T-cell (primary cell): ENCODE results near the gene SPAG9. TPM values are rescaled to one million over a fixed set of nuclear protein-coding genes. Genes with fewer than 3 reads are reported as not detected.
A peak's percentile ranks its signal among the peaks of the same experiment; 100 is the strongest.

Source experiments
- ATAC-seq, 4 experiments: fragments of 200-7000 bp in 3 of 4; fragments of 150-1000 bp in 1 of 4; cut with Tn5 transposase; replicated peaks in 1 of 4; 1 replicate in 3 of 4; 2 replicates in 1 of 4; pipeline ENCODE4 v1.10.0; 2021; ENCODE audit warnings: moderate library complexity in 3 of 4, mild to moderate bottlenecking in 2 of 4, moderate number of reproducible peaks in 1 of 4
- CTCF ChIA-PET, 2 donors: fragments of 300-600 bp; sonication (Branson Sonifier 250); formaldehyde crosslinking; loops; one replicate each; lab custom pipeline; 2022; ENCODE audit warnings: antibody characterized with exemption in 2 of 2; lab: Charles Lee
- POLR2A ChIA-PET, 2 donors: fragments of 300-600 bp; sonication (Branson Sonifier 250); formaldehyde crosslinking; loops; one replicate each; lab custom pipeline; 2022; ENCODE audit warnings: antibody characterized with exemption in 2 of 2; lab: Charles Lee
- DNase-seq, 35 experiments: peaks; one replicate each; pipeline versions ENCODE4 v3.0.0 to v3.0.0-alpha.2; 2013 to 2023
- H3K27ac ChIP-seq: one replicate; pipeline ENCODE4 v1.5.1; 2013; ENCODE audit warnings: low read length
- H3K27me3 ChIP-seq, 2 experiments: replicated peaks in 1 of 2; 1 replicate in 1 of 2; 2 replicates in 1 of 2; pipeline versions ENCODE4 v1.6.1 to v1.7.0; 2013; ENCODE audit warnings: low read length in 1 of 2, mixed read lengths in 1 of 2; ENCODE audit not compliant: control insufficient read depth in 2 of 2, insufficient read depth in 2 of 2; ENCODE audit errors: extremely low read depth in 1 of 2
- H3K36me3 ChIP-seq, 2 donors: 1 replicate in 1 of 2; 2 replicates in 1 of 2; pipeline versions ENCODE4 v1.6.1 to v1.7.0; 2013; ENCODE audit warnings: low read length in 1 of 2; ENCODE audit not compliant: control insufficient read depth in 2 of 2, insufficient read depth in 1 of 2; ENCODE audit errors: extremely low read depth in 1 of 2
- H3K4me1 ChIP-seq, 2 experiments: 1 replicate in 1 of 2; 2 replicates in 1 of 2; pipeline versions ENCODE4 v1.6.1 to v1.7.0; 2013; ENCODE audit warnings: low read length in 2 of 2, mixed read lengths in 1 of 2; ENCODE audit not compliant: insufficient read depth in 2 of 2, control insufficient read depth in 1 of 2; ENCODE audit errors: extremely low read depth in 1 of 2
- H3K4me3 ChIP-seq, 2 donors: 1 replicate in 1 of 2; 2 replicates in 1 of 2; pipeline versions ENCODE4 v1.5.1 to v1.7.0; 2013; ENCODE audit warnings: mild to moderate bottlenecking in 2 of 2, low read length in 1 of 2, moderate library complexity in 1 of 2; ENCODE audit not compliant: control insufficient read depth in 1 of 2; ENCODE audit errors: extremely low read depth in 1 of 2
- H3K9me3 ChIP-seq: 2 replicates; pipeline ENCODE4 v1.7.0; 2013
- H3K27ac Mint-ChIP-seq, 2 donors: one replicate each; pipeline ENCODE4 v1.8.0; 2020 to 2021; ENCODE audit warnings: mild to moderate bottlenecking in 2 of 2, mixed read lengths in 2 of 2
- H3K27me3 Mint-ChIP-seq, 2 donors: one replicate each; pipeline ENCODE4 v1.8.0; 2021 to 2022; ENCODE audit warnings: mixed read lengths in 2 of 2
- H3K36me3 Mint-ChIP-seq: one replicate; pipeline ENCODE4 v1.8.0; 2021; ENCODE audit warnings: mixed read lengths
- H3K4me1 Mint-ChIP-seq, 3 donors: one replicate each; pipeline ENCODE4 v1.8.0; 2020 to 2022; ENCODE audit warnings: mixed read lengths in 3 of 3, mild to moderate bottlenecking in 1 of 3
- H3K4me3 Mint-ChIP-seq, 3 donors: one replicate each; pipeline ENCODE4 v1.8.0; 2020 to 2022; ENCODE audit warnings: mild to moderate bottlenecking in 3 of 3, mixed read lengths in 3 of 3, moderate library complexity in 3 of 3
- H3K9me3 Mint-ChIP-seq, 3 donors: one replicate each; pipeline ENCODE4 v1.8.0; 2020 to 2022; ENCODE audit warnings: mixed read lengths in 3 of 3
- WGBS: methylation state at CpG from one replicate; pipeline ENCODE4 v1.1.5; 2013; ENCODE audit warnings: missing lambda C conversion rate; ENCODE audit not compliant: insufficient coverage; 5-methylcytosine and 5-hydroxymethylcytosine counted together
- total RNA-seq, 35 experiments: library from RNA in 6 of 35; stranded (reverse) in 6 of 35; fragments of 120-200 nt in 1 of 35; gene quantifications; one replicate each; pipeline versions ENCODE4 v1.2.1 to v1.2.4 and lab custom pipeline; 2013 to 2026

The SPAG9 gene
- total RNA-seq, 5 donors from 2014 or later (not counting 1 experiment from before 2014, with no cell fraction given) = 48.9 to 61.8 (median 51.9) TPM

GRCh38 chr17:51165680-51166197 is 45.1 kb upstream of the SPAG9 start:
- H3K36me3 ChIP-seq = peaks cover 9 to 18% of the 10 kb centered on the region in 2 donors
- DNase-seq (peak in 13 of 35 experiments; percentile 2 to 36 (median 9)), ATAC-seq (peak; percentile 2 to 22 (median 12))
- H3K27ac ChIP-seq = peak overlapping the region; percentile 72
- Mint-ChIP-seq H3K36me3 (peaks cover 31% of the 10 kb centered on the region), H3K4me3 (peak overlapping the region; percentile 89 to 96 (median 91)), H3K27ac (peak overlapping the region; percentile 94 to 96), H3K9me3 (no peaks in the 10 kb centered on the region), H3K27me3 (no peaks in the 10 kb centered on the region), H3K4me1 (peaks cover 18 to 29% (median 19%) of the 10 kb centered on the region in 3 donors)
- peak overlapping the region; percentile 47 to 91 for H3K4me3 ChIP-seq
- CTCF ChIA-PET = interaction anchor here in 1 of 2 donors (1.3 kb wide), 2 partner anchors 9 to 12 kb away, joined by 4 to 5 read pairs; partner anchors contain the start of gene NME1
- POLR2A ChIA-PET = no interaction called here
- no peaks in the 10 kb centered on the region for H3K27me3 ChIP-seq
- no peaks in the 10 kb centered on the region for H3K9me3 ChIP-seq
- H3K4me1 ChIP-seq = peaks cover 0 to 20% of the 10 kb centered on the region in 2 experiments
- 28% methylated on average over 21 of the region's 21 CpGs for WGBS

- Histone ChIP-seq H3K27me3 (no peaks in the 10 kb centered on the region), H3K9me3 (no peaks in the 10 kb centered on the region), H3K36me3 (peaks cover 3 to 18% of the 10 kb centered on the region in 2 donors), H3K4me3 (no peak overlapping the region), H3K4me1 (peaks cover 0 to 20% of the 10 kb centered on the region in 2 experiments), H3K27ac (peak overlapping the region; percentile 72)
- no peak for ATAC-seq
- H3K4me1 Mint-ChIP-seq = peaks cover 18 to 29% (median 19%) of the 10 kb centered on the region in 3 donors
- whole genome bisulfite sequencing = 92% methylated on average over 15 of the region's 16 CpGs
- H3K27me3 Mint-ChIP-seq = no peaks in the 10 kb centered on the region
- H3K9me3 Mint-ChIP-seq = no peaks in the 10 kb centered on the region
- CTCF ChIA-PET = interaction anchor here in 1 of 2 donors (0.9 to 1.3 kb wide), 2 partner anchors 12 to 165 kb away, joined by 3 to 4 read pairs; partner anchors contain the start of gene NME1
- peak overlapping the region; percentile 89 to 96 (median 91) for H3K4me3 Mint-ChIP-seq
- no peak for DNase-seq
- POLR2A ChIA-PET = interaction anchor here in 1 of 2 donors (0.6 kb wide), 1 partner anchor 1413 kb away, joined by 4 read pairs; no protein-coding TSS in a partner anchor
- H3K27ac Mint-ChIP-seq = peak overlapping the region; percentile 94 to 96
- peaks cover 32% of the 10 kb centered on the region for H3K36me3 Mint-ChIP-seq
Observed at GRCh38 chr17:51164911-51165679, 44.4 kb upstream of the SPAG9 start.

GRCh38 chr17:51161541-51161940 is 40.9 kb upstream of the SPAG9 start:
- DNase-seq (no peak), ATAC-seq (no peak)
- Histone ChIP-seq H3K4me3 (no peak overlapping the region), H3K27me3 (no peaks in the 10 kb centered on the region), H3K36me3 (peaks cover 0 to 22% of the 10 kb centered on the region in 2 donors), H3K27ac (no peak overlapping the region), H3K9me3 (no peaks in the 10 kb centered on the region), H3K4me1 (peaks cover 0 to 8% of the 10 kb centered on the region in 2 experiments)
- CTCF ChIA-PET = no interaction called here
- Mint-ChIP-seq H3K27ac (no peak overlapping the region), H3K4me3 (no peak overlapping the region), H3K27me3 (no peaks in the 10 kb centered on the region), H3K9me3 (no peaks in the 10 kb centered on the region), H3K36me3 (peaks cover 29% of the 10 kb centered on the region), H3K4me1 (peaks cover 6 to 14% (median 9%) of the 10 kb centered on the region in 3 donors)
- POLR2A ChIA-PET = interaction anchor here in 1 of 2 donors (0.7 kb wide), 1 partner anchor 17 kb away, joined by 6 read pairs; no protein-coding TSS in a partner anchor
- WGBS = no CpG with 5 or more reads among the region's 3 CpGs

- DNase-seq (no peak), ATAC-seq (no peak)
- Mint-ChIP-seq H3K36me3 (peaks cover 29% of the 10 kb centered on the region), H3K4me1 (peaks cover 5 to 7% (median 5%) of the 10 kb centered on the region in 3 donors), H3K9me3 (no peaks in the 10 kb centered on the region), H3K4me3 (no peak overlapping the region), H3K27me3 (no peaks in the 10 kb centered on the region), H3K27ac (no peak overlapping the region)
- 96% methylated on average over 2 of the region's 3 CpGs for WGBS
- CTCF ChIA-PET = no interaction called here
- no peak overlapping the region for H3K4me3 ChIP-seq
- H3K4me1 ChIP-seq = peaks cover under 1 to 5% of the 10 kb centered on the region in 2 experiments
- H3K36me3 ChIP-seq = peaks cover 0 to 24% of the 10 kb centered on the region in 2 donors
- H3K9me3 ChIP-seq = no peaks in the 10 kb centered on the region
- no peaks in the 10 kb centered on the region for H3K27me3 ChIP-seq
- POLR2A ChIA-PET = interaction anchor here in 1 of 2 donors (0.5 kb wide), 1 partner anchor 21 kb away, joined by 6 read pairs; no protein-coding TSS in a partner anchor
- no peak overlapping the region for H3K27ac ChIP-seq
Observed at GRCh38 chr17:51159604-51160003, 38.9 kb upstream of the SPAG9 start.

GRCh38 chr17:51155416-51155815 is 34.7 kb upstream of the SPAG9 start:
- Mint-ChIP-seq H3K4me1 (peaks cover 5 to 7% (median 5%) of the 10 kb centered on the region in 3 donors), H3K27me3 (no peaks in the 10 kb centered on the region), H3K36me3 (peaks cover 14% of the 10 kb centered on the region), H3K9me3 (no peaks in the 10 kb centered on the region), H3K4me3 (peak overlapping the region in 1 of 3 donors; percentile 13), H3K27ac (peak overlapping the region in 1 of 2 donors; percentile 6)
- Histone ChIP-seq H3K4me1 (peaks cover 11 to 21% of the 10 kb centered on the region in 2 experiments), H3K4me3 (no peak overlapping the region), H3K9me3 (no peaks in the 10 kb centered on the region), H3K27ac (no peak overlapping the region), H3K36me3 (peaks cover 0 to 14% of the 10 kb centered on the region in 2 donors), H3K27me3 (no peaks in the 10 kb centered on the region)
- no CpG with 5 or more reads among the region's 8 CpGs for WGBS
- ChIA-PET POLR2A (no interaction called here), CTCF (no interaction called here)
- no peak for ATAC-seq
- DNase-seq = no peak

GRCh38 chr17:51154176-51154575 is 33.5 kb upstream of the SPAG9 start:
- Histone ChIP-seq H3K27me3 (no peaks in the 10 kb centered on the region), H3K4me1 (peaks cover 11 to 21% of the 10 kb centered on the region in 2 experiments), H3K4me3 (peak overlapping the region; percentile 87 to 90), H3K27ac (no peak overlapping the region), H3K9me3 (no peaks in the 10 kb centered on the region), H3K36me3 (peaks cover 0 to 9% of the 10 kb centered on the region in 2 donors)
- Mint-ChIP-seq H3K36me3 (peaks cover 6% of the 10 kb centered on the region), H3K4me3 (no peak overlapping the region), H3K4me1 (peaks cover 5 to 7% (median 5%) of the 10 kb centered on the region in 3 donors), H3K9me3 (no peaks in the 10 kb centered on the region), H3K27me3 (no peaks in the 10 kb centered on the region), H3K27ac (no peak overlapping the region)
- ChIA-PET CTCF (interaction anchor here in 1 of 2 donors (1.6 kb wide), 1 partner anchor 154 kb away, joined by 61 read pairs; no protein-coding TSS in a partner anchor), POLR2A (interaction anchor here (0.5 to 0.7 kb wide), 4 partner anchors 15 to 458 kb away, joined by 3 to 6 read pairs (median 4); no protein-coding TSS in a partner anchor)
- ATAC-seq = no peak
- peak in 1 of 35 experiments; percentile 19 for DNase-seq
- WGBS = 0% methylated on average over 1 of the region's 6 CpGs
